ENCODE measurements around the gene NXPH1.

The NXPH1 gene

DNA sequence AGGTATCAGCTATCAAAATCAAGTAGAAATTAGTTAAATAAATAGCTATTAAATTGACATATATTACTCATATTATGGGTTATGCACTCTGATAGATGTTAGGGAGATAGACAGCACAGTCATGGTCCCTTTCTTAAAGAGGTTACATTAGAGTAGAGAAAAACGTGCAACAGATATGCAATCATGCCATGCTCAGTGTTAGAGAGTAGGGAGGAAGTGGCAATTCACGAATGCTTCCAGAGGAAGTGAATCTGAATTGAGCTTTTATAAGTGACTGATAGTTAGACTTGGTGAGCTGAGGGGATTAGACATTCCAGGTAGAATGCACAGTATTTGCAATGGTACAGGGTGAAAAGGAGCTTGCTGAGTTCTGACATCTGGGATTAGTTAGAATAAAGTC is 349.8 kb downstream of the NXPH1 start:
- no peak for DNase-seq (ENCODE audit: extremely low spot score)
- POLR2A ChIA-PET = no interaction called here
- TF ChIP-seq CTBP1 (IDR thresholded peaks at IDR 0.05; ENCODE audit: borderline replicate concordance) (no peak), FOXM1 (IDR thresholded peaks at IDR 0.05; ENCODE audit: borderline replicate concordance) (no peak), ELF4 (IDR thresholded peaks at IDR 0.05) (no peak), HDGF (IDR thresholded peaks at IDR 0.05; ENCODE audit: borderline replicate concordance) (no peak), LEF1 (IDR thresholded peaks at IDR 0.05; ENCODE audit: borderline replicate concordance) (no peak), FOXK2 (IDR thresholded peaks at IDR 0.05) (no peak), BHLHE40 (IDR thresholded peaks at IDR 0.05; ENCODE audit: borderline replicate concordance) (no peak)
- TF ChIP-seq, protein P1, sequence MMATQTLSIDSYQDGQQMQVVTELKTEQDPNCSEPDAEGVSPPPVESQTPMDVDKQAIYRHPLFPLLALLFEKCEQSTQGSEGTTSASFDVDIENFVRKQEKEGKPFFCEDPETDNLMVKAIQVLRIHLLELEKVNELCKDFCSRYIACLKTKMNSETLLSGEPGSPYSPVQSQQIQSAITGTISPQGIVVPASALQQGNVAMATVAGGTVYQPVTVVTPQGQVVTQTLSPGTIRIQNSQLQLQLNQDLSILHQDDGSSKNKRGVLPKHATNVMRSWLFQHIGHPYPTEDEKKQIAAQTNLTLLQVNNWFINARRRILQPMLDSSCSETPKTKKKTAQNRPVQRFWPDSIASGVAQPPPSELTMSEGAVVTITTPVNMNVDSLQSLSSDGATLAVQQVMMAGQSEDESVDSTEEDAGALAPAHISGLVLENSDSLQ (IDR thresholded peaks at IDR 0.05) = no peak
- CTCF ChIA-PET = interaction anchor here (0.6 kb wide), 1 partner anchor 141 kb away, joined by 4 read pairs; no protein-coding TSS in a partner anchor

DNA sequence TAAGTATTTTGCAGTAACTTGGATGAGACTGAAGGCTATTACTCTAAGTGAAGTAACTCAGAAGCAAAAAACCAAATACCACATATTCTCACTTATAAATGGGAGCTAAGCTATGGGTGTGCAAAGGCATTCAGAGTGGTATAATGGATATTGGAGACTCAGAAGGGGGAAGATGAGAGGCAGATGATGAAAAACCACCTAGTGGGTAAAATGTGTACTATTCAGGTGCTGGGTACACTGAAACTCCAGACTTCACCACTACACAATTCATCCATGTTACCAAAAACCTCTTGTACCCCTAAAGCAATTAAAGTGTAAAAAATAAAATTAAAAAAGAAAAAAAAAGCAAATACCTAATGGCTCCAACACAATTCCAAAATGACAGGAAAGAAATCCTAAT is 351.7 kb downstream of the NXPH1 start:
- ChIA-PET CTCF (no interaction called here), POLR2A (no interaction called here)
- TF ChIP-seq CTBP1 (IDR thresholded peaks at IDR 0.05; ENCODE audit: borderline replicate concordance) (no peak), ELF4 (IDR thresholded peaks at IDR 0.05) (no peak), BHLHE40 (IDR thresholded peaks at IDR 0.05; ENCODE audit: borderline replicate concordance) (no peak), ARNT (IDR thresholded peaks at IDR 0.05) (no peak), SP1 (IDR thresholded peaks at IDR 0.05) (no peak)
- TF ChIP-seq, protein P1 (IDR thresholded peaks at IDR 0.05) = no peak
- DNase-seq (ENCODE audit: extremely low spot score) = no peak

DNA sequence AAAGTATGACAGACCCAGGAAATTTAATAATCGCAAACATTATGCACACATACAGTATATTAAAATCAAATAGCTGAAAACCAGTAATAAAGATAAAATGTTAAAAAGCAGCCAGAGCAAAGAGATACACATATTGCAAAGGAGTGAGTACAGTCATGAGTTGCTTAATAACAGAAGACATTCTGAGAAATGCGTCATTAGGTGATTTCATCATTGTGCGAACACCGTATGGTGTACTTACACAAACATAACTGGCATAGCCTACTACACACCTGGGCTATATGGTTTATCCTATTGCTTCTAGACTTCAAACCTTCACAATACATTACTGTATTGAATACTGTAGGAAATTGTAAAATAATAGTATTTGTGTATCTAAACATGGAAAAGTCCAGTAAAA is 367.6 kb downstream of the NXPH1 start:
- TF ChIP-seq CTBP1 (IDR thresholded peaks at IDR 0.05; ENCODE audit: borderline replicate concordance) (no peak), ZNF384 (IDR thresholded peaks at IDR 0.05) (no peak), FOXK2 (IDR thresholded peaks at IDR 0.05) (no peak), TARDBP (IDR thresholded peaks at IDR 0.05) (no peak), L3MBTL2 (conservative IDR thresholded peaks at IDR 0.05) (no peak), NFRKB (IDR thresholded peaks at IDR 0.05) (no peak), ELF4 (IDR thresholded peaks at IDR 0.05) (no peak), BHLHE40 (IDR thresholded peaks at IDR 0.05; ENCODE audit: borderline replicate concordance) (no peak), SUZ12 (IDR thresholded peaks at IDR 0.05) (no peak), HDGF (IDR thresholded peaks at IDR 0.05; ENCODE audit: borderline replicate concordance) (no peak)
- CTCF ChIA-PET = no interaction called here
- POLR2A ChIA-PET = no interaction called here
- DNase-seq (ENCODE audit: extremely low spot score) = no peak
